Left lung (tissue), 10 donors: Measurements from ENCODE around the gene MAG. TPM values are rescaled to one million over a fixed set of nuclear protein-coding genes. Genes with fewer than 3 reads are reported as not detected.

ENCODE experiments used
- ATAC-seq: fragments of 200-7000 bp; cut with Tn5 transposase; one replicate; pipeline ENCODE4 v1.9.1; 2020; ENCODE audit warnings: moderate library complexity
- DNase-seq, 4 donors: peaks; one replicate each; pipeline ENCODE4 v3.0.0-alpha.2; 2013 to 2020
- H3K27ac ChIP-seq, 2 donors: fragments of 200-600 bp; sonication (generic) in 1 of 2; one replicate each; pipeline versions ENCODE4 v1.5.0 to v1.8.0; 2020 to 2021
- H3K27me3 ChIP-seq, 2 donors: fragments of 200-600 bp; sonication (generic) in 1 of 2; one replicate each; pipeline versions ENCODE4 v1.5.0 to v1.8.0; 2020 to 2021
- H3K36me3 ChIP-seq, 2 donors: fragments of 200-600 bp; sonication (generic) in 1 of 2; one replicate each; pipeline versions ENCODE4 v1.5.0 to v1.8.0; 2020 to 2021
- H3K4me1 ChIP-seq, 2 donors: fragments of 200-600 bp; one replicate each; pipeline ENCODE4 v1.8.0; 2021
- H3K4me3 ChIP-seq, 2 donors: fragments of 200-600 bp; sonication (generic) in 1 of 2; one replicate each; pipeline versions ENCODE4 v1.5.0 to v1.8.0; 2020 to 2021; ENCODE audit warnings: mild to moderate bottlenecking in 1 of 2
- H3K9me3 ChIP-seq, 2 donors: fragments of 200-600 bp; sonication (generic) in 1 of 2; one replicate each; pipeline versions ENCODE4 v1.5.0 to v1.8.0; 2020 to 2021
- intact Hi-C, 2 donors: fragments of 100-400 bp; cut with DNase I; formaldehyde crosslinking; loops; one replicate each; pipeline versions ENCODE4 v1.11.2 to v1.14.2; 2022
- polyA plus RNA-seq, 6 donors: library from polyadenylated mRNA; unstranded; fragments of 120-200 nt; gene quantifications; one replicate each; pipeline ENCODE4 v1.2.1, GENCODE V29; 2013; ENCODE audit not compliant: insufficient read length in 6 of 6
- total RNA-seq, 2 donors: library from RNA; stranded (reverse); fragmentation: NEBNext Ultra II Directional; extraction: Animal tissue kit (Norgen Biotek cat#: 25700); gene quantifications; one replicate each; pipeline ENCODE4 v1.2.1, GENCODE V29; 2021
- TF ChIP-seq, protein P1 (sequence below), 2 donors: fragments of 200-600 bp; sonication (generic) in 1 of 2; IDR thresholded peaks; one replicate each; pipeline versions ENCODE4 v1.5.0 to v1.8.0; 2021; ENCODE audit warnings: antibody characterized with exemption in 2 of 2
- donor health status: DM: no; HTN: yes; CAD: no.
- donor health status: DM: no; HTN: no; CAD: no.

The MAG gene
- total and polyA plus RNA-seq, 8 donors, result 1.3 to 14.4 (median 6.2) TPM; not detected in 2

DNA sequence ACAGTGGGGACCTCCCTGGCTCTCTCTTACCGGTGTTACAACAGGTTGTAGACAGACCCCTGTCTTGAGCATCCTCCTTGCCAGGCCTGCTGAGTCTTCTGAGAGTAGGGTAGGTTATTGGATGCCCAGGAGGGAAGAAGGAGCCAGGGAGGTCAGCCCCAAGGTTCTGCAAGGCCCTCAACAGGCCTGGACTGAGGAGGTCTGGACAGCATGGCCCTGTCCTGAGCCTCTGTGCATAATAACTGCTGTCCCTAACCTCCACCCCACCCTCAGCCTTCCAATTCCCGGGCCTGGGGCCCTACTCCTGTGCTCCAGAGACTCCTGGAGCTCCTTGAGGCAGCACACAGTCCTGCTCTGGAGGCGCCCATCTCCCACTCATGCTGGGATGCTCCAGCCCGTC lies 37.4 kb downstream of the MAG start:
- TF ChIP-seq, protein P1, sequence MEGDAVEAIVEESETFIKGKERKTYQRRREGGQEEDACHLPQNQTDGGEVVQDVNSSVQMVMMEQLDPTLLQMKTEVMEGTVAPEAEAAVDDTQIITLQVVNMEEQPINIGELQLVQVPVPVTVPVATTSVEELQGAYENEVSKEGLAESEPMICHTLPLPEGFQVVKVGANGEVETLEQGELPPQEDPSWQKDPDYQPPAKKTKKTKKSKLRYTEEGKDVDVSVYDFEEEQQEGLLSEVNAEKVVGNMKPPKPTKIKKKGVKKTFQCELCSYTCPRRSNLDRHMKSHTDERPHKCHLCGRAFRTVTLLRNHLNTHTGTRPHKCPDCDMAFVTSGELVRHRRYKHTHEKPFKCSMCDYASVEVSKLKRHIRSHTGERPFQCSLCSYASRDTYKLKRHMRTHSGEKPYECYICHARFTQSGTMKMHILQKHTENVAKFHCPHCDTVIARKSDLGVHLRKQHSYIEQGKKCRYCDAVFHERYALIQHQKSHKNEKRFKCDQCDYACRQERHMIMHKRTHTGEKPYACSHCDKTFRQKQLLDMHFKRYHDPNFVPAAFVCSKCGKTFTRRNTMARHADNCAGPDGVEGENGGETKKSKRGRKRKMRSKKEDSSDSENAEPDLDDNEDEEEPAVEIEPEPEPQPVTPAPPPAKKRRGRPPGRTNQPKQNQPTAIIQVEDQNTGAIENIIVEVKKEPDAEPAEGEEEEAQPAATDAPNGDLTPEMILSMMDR (IDR thresholded peaks at IDR 0.05), result no peak
- Histone ChIP-seq H3K27ac (no peak overlapping the region), H3K4me1 (peaks cover 0 to 14% of the 10 kb centered on the region in 2 donors), H3K9me3 (no peaks in the 10 kb centered on the region), H3K27me3 (peaks cover 0 to 50% of the 10 kb centered on the region in 2 donors), H3K36me3 (no peaks in the 10 kb centered on the region), H3K4me3 (peak overlapping the region in 1 of 2 donors; percentile 10)
- DNase-seq, result peak in 1 of 4 donors; percentile 43
- ATAC-seq, result no peak
- intact Hi-C loops, result no loop called here

GRCh38 chr19:35330475-35330874 lies 38.5 kb downstream of the MAG start:
- peaks cover 0 to 12% of the 10 kb centered on the region in 2 donors for H3K4me1 ChIP-seq
- H3K4me3 ChIP-seq, result no peak overlapping the region
- H3K27me3 ChIP-seq, result peaks cover 0 to 51% of the 10 kb centered on the region in 2 donors
- DNase-seq (peak in 1 of 4 donors; percentile 29), ATAC-seq (no peak)
- H3K9me3 ChIP-seq, result no peaks in the 10 kb centered on the region
- TF ChIP-seq, protein P1 (IDR thresholded peaks at IDR 0.05), result no peak
- H3K36me3 ChIP-seq, result no peaks in the 10 kb centered on the region
- intact Hi-C loops, result no loop called here
- H3K27ac ChIP-seq, result no peak overlapping the region

GRCh38 chr19:35331551-35332214 lies 39.7 kb downstream of the MAG start:
- H3K4me1 ChIP-seq, result peaks cover 0 to 12% of the 10 kb centered on the region in 2 donors
- TF ChIP-seq, protein P1 (IDR thresholded peaks at IDR 0.05), result no peak
- DNase-seq (peak in 1 of 4 donors; percentile 41), ATAC-seq (no peak)
- intact Hi-C loops, result no loop called here
- H3K36me3 ChIP-seq, result no peaks in the 10 kb centered on the region
- no peaks in the 10 kb centered on the region for H3K9me3 ChIP-seq
- no peak overlapping the region for H3K27ac ChIP-seq
- no peak overlapping the region for H3K4me3 ChIP-seq
- peaks cover 0 to 51% of the 10 kb centered on the region in 2 donors for H3K27me3 ChIP-seq

- no peak overlapping the region for H3K4me3 ChIP-seq
- DNase-seq, result peak in 1 of 4 donors; percentile 52
- H3K4me1 ChIP-seq, result peaks cover 0 to 12% of the 10 kb centered on the region in 2 donors
- no peaks in the 10 kb centered on the region for H3K9me3 ChIP-seq
- no peaks in the 10 kb centered on the region for H3K36me3 ChIP-seq
- no peak overlapping the region for H3K27ac ChIP-seq
- no peak for ATAC-seq
- peaks cover 0 to 45% of the 10 kb centered on the region in 2 donors for H3K27me3 ChIP-seq
- intact Hi-C loops, result no loop called here
- TF ChIP-seq, protein P1 (IDR thresholded peaks at IDR 0.05), result no peak
These were observed 40.9 kb downstream of the MAG start for GRCh38 chr19:35332817-35333216.

GRCh38 chr19:35334144-35334753 lies 42.3 kb downstream of the MAG start:
- no peak for ATAC-seq
- Histone ChIP-seq H3K4me1 (peaks cover 0 to under 1% of the 10 kb centered on the region in 2 donors), H3K4me3 (no peak overlapping the region), H3K36me3 (no peaks in the 10 kb centered on the region), H3K27ac (no peak overlapping the region), H3K27me3 (peaks cover 0 to 40% of the 10 kb centered on the region in 2 donors), H3K9me3 (no peaks in the 10 kb centered on the region)
- no peak for DNase-seq
- intact Hi-C loops, result no loop called here
- TF ChIP-seq, protein P1 (IDR thresholded peaks at IDR 0.05), result no peak
